ENCODE measurements around the gene PRKCSH. TPM values are rescaled to one million over a fixed set of nuclear protein-coding genes. Genes with fewer than 3 reads are reported as not detected.
A peak's percentile ranks its signal among the peaks of the same experiment; 100 is the strongest.
"Not testable (repeated sequence)": the region's sequence is repeated elsewhere in the genome, so short reads cannot be mapped to it uniquely, and the experiment has no call there.

Gene PRKCSH
- total RNA-seq, 1 donor from 2014 or later, result 288 TPM

GRCh38 chr19:11425719-11426457, 9.5 kb upstream of the PRKCSH start:
- Mint-ChIP-seq H3K4me1 (peaks cover 26% of the 10 kb centered on the region), H3K4me3 (no peak overlapping the region)
- DNase-seq, result no peak

DNA sequence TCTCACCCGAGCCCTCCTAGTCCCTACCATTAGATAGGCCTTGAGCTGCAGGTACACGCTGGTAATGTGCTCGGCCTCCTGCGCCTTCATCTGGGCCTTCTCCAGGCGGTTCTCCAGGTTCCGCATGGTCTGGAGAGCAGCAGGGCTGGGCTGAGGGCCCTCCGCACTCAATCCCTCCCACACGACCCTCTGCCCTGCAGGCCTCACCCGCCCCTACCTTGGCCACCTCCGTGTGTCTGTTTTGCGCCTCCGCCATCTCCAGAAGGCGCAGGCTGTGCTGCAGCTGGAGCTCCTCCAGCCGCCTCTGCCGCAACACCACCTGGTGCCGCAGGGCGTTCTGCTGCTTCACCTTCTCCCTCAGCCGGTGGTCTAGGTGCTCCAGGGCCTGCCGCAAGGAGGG, 8.8 kb upstream of the PRKCSH start:
- Mint-ChIP-seq H3K27ac (no peak overlapping the region), H3K9me3 (no peaks in the 10 kb centered on the region), H3K36me3 (ENCODE audit: low read depth) (no peaks in the 10 kb centered on the region), H3K27me3 (peaks cover 26% of the 10 kb centered on the region), H3K4me1 (peaks cover 18% of the 10 kb centered on the region), H3K4me3 (no peak overlapping the region)
- no peak for DNase-seq
- intact Hi-C loops (cut with micrococcal nuclease), result no loop called here

More at GRCh38 chr19:11425719-11426457, 9.5 kb upstream of the PRKCSH start:
- no peaks in the 10 kb centered on the region for H3K9me3 Mint-ChIP-seq
- no peak overlapping the region for H3K27ac Mint-ChIP-seq
- peaks cover 34% of the 10 kb centered on the region for H3K27me3 Mint-ChIP-seq
- intact Hi-C loops (cut with micrococcal nuclease), result no loop called here
- no peaks in the 10 kb centered on the region for H3K36me3 Mint-ChIP-seq (ENCODE audit: low read depth)

- DNase-seq; H3K9me3 Mint-ChIP-seq; H3K27ac Mint-ChIP-seq; H3K4me3 Mint-ChIP-seq; intact Hi-C loops (cut with micrococcal nuclease); H3K27me3 Mint-ChIP-seq: not testable (repeated sequence)
- Mint-ChIP-seq H3K36me3 (ENCODE audit: low read depth) (peaks cover 23% of the 10 kb centered on the region), H3K4me1 (peaks cover 17% of the 10 kb centered on the region)
Observed at GRCh38 chr19:11433526-11433925, 1.9 kb upstream of the PRKCSH start.

GRCh38 chr19:11434703-11435056, 755 bp upstream of the PRKCSH start:
- DNase-seq, result no peak
- peak overlapping the region; percentile 95 for H3K27ac Mint-ChIP-seq
- peaks cover 3% of the 10 kb centered on the region for H3K27me3 Mint-ChIP-seq
- peak overlapping the region; percentile 98 for H3K4me3 Mint-ChIP-seq
- peaks cover 17% of the 10 kb centered on the region for H3K4me1 Mint-ChIP-seq
- peaks cover 26% of the 10 kb centered on the region for H3K36me3 Mint-ChIP-seq (ENCODE audit: low read depth)
- no peaks in the 10 kb centered on the region for H3K9me3 Mint-ChIP-seq
- intact Hi-C loops (cut with micrococcal nuclease), result loop anchor here (1.0 kb wide), 7 partner anchors 48 to 345 kb away; partner anchors contain the start of genes ELOF1, LDLR and ZNF653

DNA sequence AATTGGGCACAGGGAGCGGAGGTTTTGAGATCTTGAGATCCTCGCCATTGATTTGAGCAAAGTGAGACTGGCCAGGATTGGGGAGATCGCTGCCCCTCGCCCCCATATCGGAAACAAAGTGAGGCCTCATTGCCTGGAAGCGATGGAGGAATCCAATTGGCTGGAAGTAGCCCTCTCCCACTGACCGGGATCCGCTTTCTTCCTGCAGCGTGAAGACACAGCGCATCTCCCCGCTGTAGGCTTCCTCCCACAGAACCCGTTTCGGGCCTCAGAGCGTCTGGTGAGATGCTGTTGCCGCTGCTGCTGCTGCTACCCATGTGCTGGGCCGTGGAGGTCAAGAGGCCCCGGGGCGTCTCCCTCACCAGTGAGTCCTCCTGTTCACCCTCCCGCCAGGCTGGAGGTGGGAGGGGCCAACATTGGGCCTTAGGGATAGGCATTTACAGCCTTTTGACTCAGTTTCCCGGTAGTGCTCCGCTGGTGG, 438 bp downstream of the PRKCSH start:
- H3K36me3 Mint-ChIP-seq (ENCODE audit: low read depth), result peaks cover 34% of the 10 kb centered on the region
- peaks cover 19% of the 10 kb centered on the region for H3K4me1 Mint-ChIP-seq
- H3K4me3 Mint-ChIP-seq, result peak overlapping the region; percentile 98
- H3K27me3 Mint-ChIP-seq, result no peaks in the 10 kb centered on the region
- intact Hi-C loops (cut with micrococcal nuclease), result loop anchor here (1.0 kb wide), 7 partner anchors 46 to 347 kb away; partner anchors contain the start of genes ELOF1, LDLR and ZNF653
- H3K9me3 Mint-ChIP-seq, result no peaks in the 10 kb centered on the region
- DNase-seq, result peak; percentile 76
- H3K27ac Mint-ChIP-seq, result peak overlapping the region; percentile 95

GRCh38 chr19:11437955-11438354, 2.5 kb downstream of the PRKCSH start:
- peaks cover 27% of the 10 kb centered on the region for H3K4me1 Mint-ChIP-seq
- no peak for DNase-seq
- H3K9me3 Mint-ChIP-seq, result no peaks in the 10 kb centered on the region
- peaks cover 46% of the 10 kb centered on the region for H3K36me3 Mint-ChIP-seq (ENCODE audit: low read depth)
- no peaks in the 10 kb centered on the region for H3K27me3 Mint-ChIP-seq
- intact Hi-C loops (cut with micrococcal nuclease), result no loop called here
- H3K4me3 Mint-ChIP-seq, result peak overlapping the region; percentile 58
- peak overlapping the region; percentile 15 for H3K27ac Mint-ChIP-seq

- Mint-ChIP-seq H3K4me1 (peaks cover 10% of the 10 kb centered on the region), H3K36me3 (ENCODE audit: low read depth) (peaks cover 39% of the 10 kb centered on the region), H3K9me3 (no peaks in the 10 kb centered on the region), H3K27me3 (no peaks in the 10 kb centered on the region), H3K4me3 (no peak overlapping the region), H3K27ac (no peak overlapping the region)
- intact Hi-C loops (cut with micrococcal nuclease), result no loop called here
- DNase-seq, result no peak
Observed at GRCh38 chr19:11444059-11444458, 8.6 kb downstream of the PRKCSH start.

GRCh38 chr19:11445141-11445540, 9.7 kb downstream of the PRKCSH start:
- Mint-ChIP-seq H3K36me3 (ENCODE audit: low read depth) (peaks cover 43% of the 10 kb centered on the region), H3K4me3 (no peak overlapping the region)

DNA sequence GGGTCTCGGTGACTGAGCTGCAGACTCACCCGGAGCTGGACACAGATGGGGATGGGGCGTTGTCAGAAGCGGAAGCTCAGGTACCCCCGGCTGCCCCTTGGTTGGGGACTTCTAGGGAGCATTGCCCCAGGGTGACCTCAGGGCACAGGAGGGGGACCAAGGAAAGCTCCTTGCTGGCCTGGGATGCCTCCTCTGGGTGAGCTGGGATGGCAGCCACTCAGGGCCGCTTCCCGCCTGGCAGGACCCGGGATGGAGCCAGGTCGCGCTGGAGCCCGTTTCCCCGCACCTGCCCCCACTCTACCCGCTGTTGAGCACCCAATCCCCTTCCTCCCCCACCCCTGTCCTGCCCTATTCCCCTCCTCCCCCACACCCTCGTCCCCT, 10.8 kb downstream of the PRKCSH start:
- Mint-ChIP-seq H3K27me3 (no peaks in the 10 kb centered on the region), H3K36me3 (ENCODE audit: low read depth) (peaks cover 34% of the 10 kb centered on the region), H3K27ac (no peak overlapping the region), H3K4me1 (peaks cover 4% of the 10 kb centered on the region), H3K4me3 (no peak overlapping the region), H3K9me3 (no peaks in the 10 kb centered on the region)
- DNase-seq, result no peak
- intact Hi-C loops (cut with micrococcal nuclease), result no loop called here

More at GRCh38 chr19:11445141-11445540, 9.7 kb downstream of the PRKCSH start:
- no peaks in the 10 kb centered on the region for H3K9me3 Mint-ChIP-seq
- no peak overlapping the region for H3K27ac Mint-ChIP-seq
- intact Hi-C loops (cut with micrococcal nuclease), result no loop called here
- peaks cover 10% of the 10 kb centered on the region for H3K4me1 Mint-ChIP-seq
- DNase-seq, result no peak
- no peaks in the 10 kb centered on the region for H3K27me3 Mint-ChIP-seq

DNA sequence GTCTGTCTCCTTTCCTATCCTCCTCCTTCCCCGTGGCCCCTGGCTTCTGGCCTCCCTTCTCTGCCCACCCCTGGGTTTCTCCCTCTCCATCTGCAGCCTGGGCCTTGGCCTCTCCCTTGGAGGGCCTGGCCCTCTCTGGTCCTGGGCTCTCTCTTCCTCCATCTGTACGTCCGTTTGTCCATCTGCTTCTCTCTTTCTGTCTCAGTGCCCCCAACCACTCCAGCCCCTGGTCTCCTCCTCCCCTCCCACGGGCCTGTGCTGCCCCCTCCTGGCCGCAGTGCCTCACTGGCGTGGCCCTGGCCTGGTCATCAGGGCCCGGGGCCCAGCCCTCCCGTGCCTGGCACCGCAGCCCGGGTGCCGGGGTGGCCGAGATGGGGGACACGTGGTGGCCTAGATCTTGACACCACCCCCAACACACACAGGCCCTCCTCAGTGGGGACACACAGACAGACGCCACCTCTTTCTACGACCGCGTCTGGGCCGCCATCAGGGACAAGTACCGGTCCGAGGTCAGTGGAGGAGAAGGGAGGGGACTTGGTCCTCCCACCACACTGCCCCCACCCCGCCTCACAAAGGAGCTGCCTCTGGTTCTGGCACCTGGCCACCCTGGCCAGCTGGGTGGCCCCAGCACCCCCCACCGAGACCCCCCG, 11.3 kb downstream of the PRKCSH start:
- Mint-ChIP-seq H3K4me3 (no peak overlapping the region), H3K27me3 (no peaks in the 10 kb centered on the region), H3K36me3 (ENCODE audit: low read depth) (peaks cover 33% of the 10 kb centered on the region), H3K27ac (no peak overlapping the region), H3K9me3 (no peaks in the 10 kb centered on the region), H3K4me1 (peaks cover 3% of the 10 kb centered on the region)
- intact Hi-C loops (cut with micrococcal nuclease), result no loop called here
- DNase-seq, result peak; percentile 82

DNA sequence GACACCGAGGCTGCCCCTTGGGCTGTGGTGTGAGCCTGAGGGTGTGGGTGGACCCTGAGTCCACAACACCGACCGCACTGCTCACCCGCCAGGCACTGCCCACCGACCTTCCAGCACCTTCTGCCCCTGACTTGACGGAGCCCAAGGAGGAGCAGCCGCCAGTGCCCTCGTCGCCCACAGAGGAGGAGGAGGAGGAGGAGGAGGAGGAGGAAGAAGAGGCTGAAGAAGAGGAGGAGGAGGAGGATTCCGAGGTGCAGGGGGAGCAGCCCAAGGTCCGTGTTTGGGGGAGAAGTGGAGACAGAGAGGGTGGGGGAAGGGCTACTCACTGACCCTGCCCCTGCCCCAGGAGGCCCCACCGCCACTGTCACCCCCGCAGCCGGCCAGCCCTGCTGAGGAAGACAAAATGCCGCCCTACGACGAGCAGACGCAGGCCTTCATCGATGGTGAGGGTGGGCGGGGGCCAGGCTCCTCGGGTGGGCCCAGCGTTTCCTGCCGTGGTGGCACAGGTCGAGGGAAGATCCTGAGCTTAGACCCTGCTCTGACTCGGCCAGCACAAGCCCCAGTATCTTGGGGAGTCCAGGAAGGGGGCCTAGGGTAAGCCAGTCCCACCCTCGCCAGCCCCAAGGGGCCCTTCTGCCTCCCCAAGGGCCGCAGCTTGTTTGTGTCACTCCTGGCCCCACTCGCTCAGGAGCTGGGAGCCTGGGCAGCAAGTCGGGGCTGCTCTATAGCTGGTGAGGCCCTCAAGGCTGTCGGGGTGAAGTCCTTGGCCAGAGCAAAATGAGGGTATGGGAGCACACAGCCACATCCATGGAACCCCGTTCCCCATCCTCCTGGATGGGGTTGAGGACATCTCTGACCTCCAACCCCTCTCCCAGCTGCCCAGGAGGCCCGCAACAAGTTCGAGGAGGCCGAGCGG, 12.2 kb downstream of the PRKCSH start:
- H3K36me3 Mint-ChIP-seq (ENCODE audit: low read depth), result peaks cover 27% of the 10 kb centered on the region
- intact Hi-C loops (cut with micrococcal nuclease), result no loop called here
- H3K27me3 Mint-ChIP-seq, result no peaks in the 10 kb centered on the region
- DNase-seq, result no peak
- no peak overlapping the region for H3K4me3 Mint-ChIP-seq
- H3K4me1 Mint-ChIP-seq, result no peaks in the 10 kb centered on the region
- H3K27ac Mint-ChIP-seq, result no peak overlapping the region
- H3K9me3 Mint-ChIP-seq, result no peaks in the 10 kb centered on the region

GRCh38 chr19:11448410-11448809, 13.0 kb downstream of the PRKCSH start:
- intact Hi-C loops (cut with micrococcal nuclease), result no loop called here
- no peaks in the 10 kb centered on the region for H3K9me3 Mint-ChIP-seq
- H3K4me3 Mint-ChIP-seq, result no peak overlapping the region
- peaks cover 1% of the 10 kb centered on the region for H3K4me1 Mint-ChIP-seq
- no peak overlapping the region for H3K27ac Mint-ChIP-seq
- no peaks in the 10 kb centered on the region for H3K27me3 Mint-ChIP-seq
- H3K36me3 Mint-ChIP-seq (ENCODE audit: low read depth), result peaks cover 25% of the 10 kb centered on the region
- DNase-seq, result no peak

GRCh38 chr19:11448923-11449554, 13.6 kb downstream of the PRKCSH start:
- intact Hi-C loops (cut with micrococcal nuclease), result no loop called here
- no peaks in the 10 kb centered on the region for H3K27me3 Mint-ChIP-seq
- H3K4me3 Mint-ChIP-seq, result no peak overlapping the region
- H3K36me3 Mint-ChIP-seq (ENCODE audit: low read depth), result peaks cover 24% of the 10 kb centered on the region
- no peaks in the 10 kb centered on the region for H3K9me3 Mint-ChIP-seq
- no peak for DNase-seq
- H3K27ac Mint-ChIP-seq, result no peak overlapping the region
- peaks cover 2% of the 10 kb centered on the region for H3K4me1 Mint-ChIP-seq

All from activated CD4-positive, alpha-beta T cell treated with anti-CD3 and anti-CD28 coated beads, Interleukin-2, amount 10 ng/mL, durations not matched to agents 24 days and 14 days (primary cell).